ENCODE measurements around the gene PTK7. TPM values are rescaled to one million over a fixed set of nuclear protein-coding genes. Genes with fewer than 3 reads are reported as not detected.

PTK7 gene
- total RNA-seq, 1 donor from 2014 or later: 68.0 TPM

DNA sequence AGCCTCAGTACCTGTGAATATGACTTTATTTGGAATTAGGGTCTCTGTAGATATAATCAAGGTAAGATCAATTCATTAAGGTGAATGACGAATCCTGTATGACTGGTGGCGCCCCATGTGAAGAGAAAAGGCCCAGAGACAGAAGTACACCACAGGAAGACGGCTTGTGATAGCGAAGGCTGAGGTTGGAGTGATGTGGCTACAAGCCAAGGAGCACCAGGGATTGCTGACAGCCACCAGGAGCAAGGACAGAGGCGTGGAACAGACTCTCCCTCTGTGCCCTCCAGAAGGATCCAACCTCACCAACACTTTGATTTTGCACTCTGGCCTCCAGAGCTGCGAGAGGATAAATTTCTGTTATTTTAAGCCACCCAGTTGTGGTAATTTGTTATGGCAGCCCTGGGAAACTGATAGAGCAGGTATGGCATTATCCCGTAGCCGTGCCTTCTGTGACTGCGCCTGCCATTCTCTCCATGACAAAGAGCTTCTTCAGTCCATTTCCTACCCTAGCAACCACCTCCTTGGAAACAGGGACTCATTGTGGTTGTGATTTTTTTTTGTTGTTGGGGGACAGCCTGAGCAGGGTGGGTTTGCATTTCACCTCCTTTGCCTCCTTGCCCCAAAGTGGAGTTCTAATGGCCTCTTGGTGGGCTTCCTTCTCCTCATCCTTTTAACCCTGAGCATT is 29.6 kb downstream of the PTK7 start:
- Histone ChIP-seq H3K4me1 (peaks cover 16% of the 10 kb centered on the region), H3K9ac (no peak overlapping the region), H3F3A (ENCODE audit: low read depth) (peaks cover 10% of the 10 kb centered on the region), H3K79me2 (ENCODE audit: low read depth) (peaks cover 87% of the 10 kb centered on the region), H3K4me3 (no peak overlapping the region), H4K20me1 (ENCODE audit: low read depth) (peaks cover 22% of the 10 kb centered on the region), H3K36me3 (no peaks in the 10 kb centered on the region), H3K27ac (peak overlapping the region; percentile 24), H3K27me3 (no peaks in the 10 kb centered on the region), H2AFZ (replicated peaks) (no peak overlapping the region), H3K4me2 (no peak overlapping the region), H3K9me3 (ENCODE audit: low read depth) (no peaks in the 10 kb centered on the region)
- DNase-seq (ENCODE audit: low spot score): no peak
- Mint-ChIP-seq H3K36me3 (peaks cover 7% of the 10 kb centered on the region), H3K27me3 (ENCODE audit: insufficient read depth, low read depth) (peaks cover 1% of the 10 kb centered on the region), H3K27ac (peak overlapping the region; percentile 94), H3K9me3 (no peaks in the 10 kb centered on the region), H3K4me3 (peak overlapping the region; percentile 34), H3K4me1 (peaks cover 31% of the 10 kb centered on the region)
- no peak for TF ChIP-seq EZH2 (IDR thresholded peaks at IDR 0.05)
- no peak for TF ChIP-seq EZH2phosphoT487 (IDR thresholded peaks at IDR 0.05)
- TF ChIP-seq, protein P1, sequence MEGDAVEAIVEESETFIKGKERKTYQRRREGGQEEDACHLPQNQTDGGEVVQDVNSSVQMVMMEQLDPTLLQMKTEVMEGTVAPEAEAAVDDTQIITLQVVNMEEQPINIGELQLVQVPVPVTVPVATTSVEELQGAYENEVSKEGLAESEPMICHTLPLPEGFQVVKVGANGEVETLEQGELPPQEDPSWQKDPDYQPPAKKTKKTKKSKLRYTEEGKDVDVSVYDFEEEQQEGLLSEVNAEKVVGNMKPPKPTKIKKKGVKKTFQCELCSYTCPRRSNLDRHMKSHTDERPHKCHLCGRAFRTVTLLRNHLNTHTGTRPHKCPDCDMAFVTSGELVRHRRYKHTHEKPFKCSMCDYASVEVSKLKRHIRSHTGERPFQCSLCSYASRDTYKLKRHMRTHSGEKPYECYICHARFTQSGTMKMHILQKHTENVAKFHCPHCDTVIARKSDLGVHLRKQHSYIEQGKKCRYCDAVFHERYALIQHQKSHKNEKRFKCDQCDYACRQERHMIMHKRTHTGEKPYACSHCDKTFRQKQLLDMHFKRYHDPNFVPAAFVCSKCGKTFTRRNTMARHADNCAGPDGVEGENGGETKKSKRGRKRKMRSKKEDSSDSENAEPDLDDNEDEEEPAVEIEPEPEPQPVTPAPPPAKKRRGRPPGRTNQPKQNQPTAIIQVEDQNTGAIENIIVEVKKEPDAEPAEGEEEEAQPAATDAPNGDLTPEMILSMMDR (IDR thresholded peaks at IDR 0.05): no peak

- Mint-ChIP-seq H3K27me3 (ENCODE audit: insufficient read depth, low read depth) (no peaks in the 10 kb centered on the region), H3K4me1 (peaks cover 36% of the 10 kb centered on the region), H3K4me3 (no peak overlapping the region), H3K9me3 (no peaks in the 10 kb centered on the region), H3K27ac (no peak overlapping the region), H3K36me3 (peaks cover 7% of the 10 kb centered on the region)
- Histone ChIP-seq H3K27ac (no peak overlapping the region), H3K9me3 (ENCODE audit: low read depth) (no peaks in the 10 kb centered on the region), H4K20me1 (ENCODE audit: low read depth) (peaks cover 33% of the 10 kb centered on the region), H3K27me3 (no peaks in the 10 kb centered on the region), H2AFZ (replicated peaks) (no peak overlapping the region), H3K9ac (no peak overlapping the region), H3K36me3 (no peaks in the 10 kb centered on the region), H3K4me1 (peaks cover 16% of the 10 kb centered on the region), H3K4me2 (no peak overlapping the region), H3K4me3 (no peak overlapping the region), H3F3A (ENCODE audit: low read depth) (peaks cover 10% of the 10 kb centered on the region), H3K79me2 (ENCODE audit: low read depth) (peaks cover 87% of the 10 kb centered on the region)
- no peak for DNase-seq (ENCODE audit: low spot score)
- TF ChIP-seq EZH2phosphoT487 (IDR thresholded peaks at IDR 0.05) (no peak), EZH2 (IDR thresholded peaks at IDR 0.05) (no peak)
- TF ChIP-seq, protein P1 (IDR thresholded peaks at IDR 0.05): no peak
Observed at GRCh38 chr6:43107344-43108062, 31.4 kb downstream of the PTK7 start.

- Mint-ChIP-seq H3K27me3 (ENCODE audit: insufficient read depth, low read depth) (no peaks in the 10 kb centered on the region), H3K9me3 (no peaks in the 10 kb centered on the region), H3K4me1 (peaks cover 30% of the 10 kb centered on the region), H3K36me3 (peaks cover 2% of the 10 kb centered on the region), H3K27ac (peak overlapping the region; percentile 74), H3K4me3 (peak overlapping the region; percentile 23)
- no peak for DNase-seq (ENCODE audit: low spot score)
- H3K9ac ChIP-seq: no peak overlapping the region
- no peak overlapping the region for H3K4me2 ChIP-seq
- H3K9me3 ChIP-seq (ENCODE audit: low read depth): no peaks in the 10 kb centered on the region
- no peak overlapping the region for H3K4me3 ChIP-seq
- no peaks in the 10 kb centered on the region for H3K27me3 ChIP-seq
- H4K20me1 ChIP-seq (ENCODE audit: low read depth): peaks cover 53% of the 10 kb centered on the region
- no peaks in the 10 kb centered on the region for H3K36me3 ChIP-seq
- no peak overlapping the region for H2AFZ ChIP-seq (replicated peaks)
- TF ChIP-seq EZH2phosphoT487 (IDR thresholded peaks at IDR 0.05) (no peak), EZH2 (IDR thresholded peaks at IDR 0.05) (no peak)
- TF ChIP-seq, protein P1 (IDR thresholded peaks at IDR 0.05): no peak
- no peak overlapping the region for H3K27ac ChIP-seq
- peaks cover 95% of the 10 kb centered on the region for H3K79me2 ChIP-seq (ENCODE audit: low read depth)
- no peaks in the 10 kb centered on the region for H3F3A ChIP-seq (ENCODE audit: low read depth)
- peaks cover 12% of the 10 kb centered on the region for H3K4me1 ChIP-seq
Observed at GRCh38 chr6:43113431-43114260, 37.5 kb downstream of the PTK7 start.

All from neural progenitor cell (in vitro differentiated cells).